Activated naive CD8-positive, alpha-beta T cell treated with anti-CD3 and anti-CD28 coated beads, Interleukin-2, amount 50 U/mL, for 24 hours (primary cell): ENCODE results near the gene ASTN2.
"Not testable (repeated sequence)": the region's sequence is repeated elsewhere in the genome, so short reads cannot be mapped to it uniquely, and the experiment has no call there.

Source experiments
- ATAC-seq: fragments of 150-1000 bp; cut with Tn5 transposase; one replicate; pipeline ENCODE4 v1.10.0; 2021
- DNase-seq: peaks from one replicate; pipeline ENCODE4 v3.0.0; 2021
- H3K27ac Mint-ChIP-seq: one replicate; pipeline ENCODE4 v1.8.0; 2021; ENCODE audit warnings: mild to moderate bottlenecking, mixed read lengths
- H3K27me3 Mint-ChIP-seq: one replicate; pipeline ENCODE4 v1.8.0; 2021; ENCODE audit warnings: mixed read lengths
- H3K36me3 Mint-ChIP-seq: one replicate; pipeline ENCODE4 v1.8.0; 2021; ENCODE audit warnings: low read depth, mixed read lengths
- H3K4me1 Mint-ChIP-seq: one replicate; pipeline ENCODE4 v1.8.0; 2021; ENCODE audit warnings: mixed read lengths
- H3K4me3 Mint-ChIP-seq: one replicate; pipeline ENCODE4 v1.8.0; 2021; ENCODE audit warnings: mild to moderate bottlenecking, moderate library complexity, mixed read lengths
- H3K9me3 Mint-ChIP-seq: one replicate; pipeline ENCODE4 v1.8.0; 2021; ENCODE audit warnings: mixed read lengths

The ASTN2 gene

DNA sequence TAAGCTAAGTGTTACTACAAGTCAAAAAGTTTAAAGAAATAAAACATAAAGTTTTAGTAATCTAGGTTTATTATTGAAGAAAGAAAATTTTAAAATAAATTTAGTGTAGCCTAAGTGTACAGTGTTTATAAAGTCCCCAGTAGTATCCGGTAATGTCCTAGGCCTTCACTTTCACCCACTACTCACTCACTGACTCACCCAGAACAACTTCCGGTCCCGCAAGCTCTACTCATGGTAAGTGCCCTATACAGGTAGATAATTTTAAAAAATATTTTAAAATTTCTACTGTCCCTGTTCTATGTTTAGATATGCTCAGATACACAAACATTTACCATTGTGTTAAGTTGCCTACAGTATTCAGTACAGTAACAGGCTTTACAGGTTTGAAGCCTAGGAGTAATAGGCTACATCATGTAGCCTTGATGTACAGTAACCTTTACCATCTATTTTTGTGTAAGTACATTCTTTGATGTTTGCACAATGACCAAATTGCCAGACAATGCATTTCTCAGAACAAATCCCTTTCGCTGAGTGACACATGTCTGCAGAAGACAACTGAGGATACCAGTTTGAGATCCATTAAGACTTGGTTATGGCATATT lies 474.1 kb downstream of the ASTN2 start:
- peaks cover 4% of the 10 kb centered on the region for H3K9me3 Mint-ChIP-seq
- no peak for ATAC-seq
- no peak for DNase-seq
- no peaks in the 10 kb centered on the region for H3K27me3 Mint-ChIP-seq
- no peaks in the 10 kb centered on the region for H3K36me3 Mint-ChIP-seq
- H3K4me3 Mint-ChIP-seq, result no peak overlapping the region
- H3K4me1 Mint-ChIP-seq, result no peaks in the 10 kb centered on the region
- no peak overlapping the region for H3K27ac Mint-ChIP-seq

DNA sequence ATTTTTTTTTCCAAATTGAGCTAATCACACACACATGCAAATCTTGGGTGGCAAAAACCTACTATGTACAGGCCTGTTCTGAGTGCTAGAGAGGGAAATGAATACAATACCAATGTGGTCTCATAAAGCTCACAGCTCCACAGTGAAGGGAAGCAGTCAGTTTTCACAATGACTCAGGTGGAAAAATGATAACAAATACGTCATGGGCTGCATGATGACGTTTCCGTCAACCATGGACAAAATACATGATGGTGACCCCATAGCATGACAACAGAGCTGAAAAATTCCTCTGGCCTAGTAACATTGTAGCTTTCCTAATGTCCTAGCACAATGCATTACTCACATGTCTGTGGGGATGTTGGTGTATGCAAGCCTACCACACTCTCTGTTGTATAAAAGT lies 475.2 kb downstream of the ASTN2 start:
- no peaks in the 10 kb centered on the region for H3K36me3 Mint-ChIP-seq
- peaks cover 12% of the 10 kb centered on the region for H3K9me3 Mint-ChIP-seq
- no peaks in the 10 kb centered on the region for H3K27me3 Mint-ChIP-seq
- no peak overlapping the region for H3K4me3 Mint-ChIP-seq
- no peak for ATAC-seq
- DNase-seq, result no peak
- H3K4me1 Mint-ChIP-seq, result no peaks in the 10 kb centered on the region
- no peak overlapping the region for H3K27ac Mint-ChIP-seq

DNA sequence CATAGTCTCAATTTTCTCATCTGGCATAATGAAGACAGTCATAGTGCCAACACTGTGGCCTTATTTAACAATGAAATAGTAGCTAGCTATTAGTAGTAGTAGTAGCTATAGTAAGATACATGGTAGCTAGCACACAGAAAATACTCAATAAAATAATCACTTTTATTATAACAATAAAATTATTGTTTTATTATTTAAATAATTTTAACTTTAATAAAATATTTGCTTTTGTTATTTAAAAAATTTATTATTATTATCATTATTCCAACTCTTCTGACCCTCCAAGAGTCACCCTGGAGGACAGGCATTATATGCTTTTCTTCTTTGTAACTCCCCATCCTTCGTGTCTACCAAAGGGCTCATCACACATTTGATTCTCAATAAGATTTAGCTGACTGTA lies 475.7 kb downstream of the ASTN2 start:
- no peaks in the 10 kb centered on the region for H3K36me3 Mint-ChIP-seq
- H3K9me3 Mint-ChIP-seq, result peaks cover 12% of the 10 kb centered on the region
- no peak for DNase-seq
- no peak for ATAC-seq
- no peak overlapping the region for H3K4me3 Mint-ChIP-seq
- H3K4me1 Mint-ChIP-seq, result no peaks in the 10 kb centered on the region
- H3K27ac Mint-ChIP-seq, result no peak overlapping the region
- no peaks in the 10 kb centered on the region for H3K27me3 Mint-ChIP-seq

DNA sequence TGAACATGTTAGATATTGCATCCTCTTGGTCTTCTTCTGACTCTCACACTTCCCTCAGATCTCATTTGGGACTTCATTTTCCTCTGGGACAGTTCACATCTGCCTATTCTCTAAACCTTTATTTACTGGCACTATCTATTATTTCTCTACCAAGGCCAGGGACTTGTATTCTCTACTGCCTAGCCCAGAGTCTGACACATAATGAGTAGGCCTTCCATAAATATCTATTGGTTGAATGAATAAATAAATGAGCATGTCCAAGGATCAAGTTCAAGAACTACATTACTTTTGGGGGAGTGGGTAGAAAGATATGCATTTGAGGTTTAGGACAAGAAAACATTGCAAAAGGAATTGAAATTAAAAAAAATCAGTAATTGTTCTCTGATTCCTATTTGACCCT lies 477.5 kb downstream of the ASTN2 start:
- Mint-ChIP-seq H3K27me3 (no peaks in the 10 kb centered on the region), H3K4me1 (no peaks in the 10 kb centered on the region), H3K4me3 (no peak overlapping the region), H3K27ac (no peak overlapping the region), H3K36me3 (no peaks in the 10 kb centered on the region), H3K9me3 (peaks cover 12% of the 10 kb centered on the region)
- DNase-seq (no peak), ATAC-seq (no peak)

DNA sequence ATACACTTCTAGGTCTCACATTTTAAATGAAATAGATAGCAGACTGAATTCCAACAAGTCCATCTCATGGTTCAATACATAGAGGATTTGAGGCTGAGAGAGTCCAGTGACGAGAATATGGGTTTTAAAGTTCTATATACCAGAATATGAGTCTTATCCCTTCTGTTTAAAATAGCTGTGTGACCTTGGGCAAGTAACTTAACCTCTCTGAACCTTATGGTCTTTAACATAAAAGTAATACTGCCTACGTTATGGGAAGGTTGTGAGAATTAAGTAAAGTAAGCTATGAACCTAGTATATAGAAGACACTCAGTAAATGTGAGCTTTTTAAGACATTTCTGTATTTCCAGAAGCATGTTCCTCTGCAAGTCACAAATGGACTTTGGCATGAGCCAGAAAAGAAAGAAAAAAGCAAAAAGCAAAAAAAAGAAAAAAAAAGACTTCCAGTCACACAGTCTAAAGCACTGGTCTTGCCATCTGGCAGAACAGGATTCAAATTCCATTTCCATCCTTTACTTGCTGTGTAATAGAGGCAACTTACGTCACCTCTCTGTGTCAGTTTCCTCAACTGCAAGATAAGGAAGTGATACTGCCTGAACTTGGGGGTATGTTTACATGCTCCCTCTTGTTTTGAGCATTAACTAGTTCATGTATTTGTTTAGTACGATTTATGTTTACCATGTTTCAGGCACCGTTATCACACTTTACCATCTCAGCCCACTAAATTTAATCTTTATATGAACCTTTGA lies 479.5 kb downstream of the ASTN2 start:
- DNase-seq (no peak), ATAC-seq (no peak)
- Mint-ChIP-seq H3K36me3 (no peaks in the 10 kb centered on the region), H3K27ac (no peak overlapping the region), H3K4me3 (no peak overlapping the region), H3K4me1 (no peaks in the 10 kb centered on the region), H3K9me3 (peaks cover 12% of the 10 kb centered on the region), H3K27me3 (no peaks in the 10 kb centered on the region)

- no peaks in the 10 kb centered on the region for H3K27me3 Mint-ChIP-seq
- H3K36me3 Mint-ChIP-seq, result no peaks in the 10 kb centered on the region
- ATAC-seq, result no peak
- no peak overlapping the region for H3K27ac Mint-ChIP-seq
- no peaks in the 10 kb centered on the region for H3K4me1 Mint-ChIP-seq
- H3K9me3 Mint-ChIP-seq, result peaks cover 12% of the 10 kb centered on the region
- DNase-seq, result no peak
- no peak overlapping the region for H3K4me3 Mint-ChIP-seq
Measured at GRCh38 chr9:116934131-116934530, 480.7 kb downstream of the ASTN2 start.

DNA sequence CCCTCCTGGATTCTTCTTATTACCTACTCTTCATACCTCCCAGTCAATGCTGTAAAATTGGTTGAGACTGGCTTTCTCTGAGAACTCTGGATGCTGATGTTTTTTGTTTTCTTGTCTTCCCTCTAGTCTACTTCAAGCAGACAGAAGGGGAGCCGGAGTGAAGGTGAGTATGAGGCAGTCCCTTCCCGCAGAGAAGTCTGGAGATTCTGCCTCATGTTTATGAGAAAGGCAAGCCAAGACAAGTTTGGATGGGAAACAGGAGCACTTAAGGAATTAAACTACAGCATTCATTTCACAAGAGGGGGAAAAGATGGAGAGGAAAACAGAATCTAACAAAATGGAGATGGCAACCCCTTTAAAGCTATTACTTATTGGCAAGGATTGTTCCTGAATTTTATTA lies 481.6 kb downstream of the ASTN2 start:
- Mint-ChIP-seq H3K9me3 (peaks cover 12% of the 10 kb centered on the region), H3K4me1 (no peaks in the 10 kb centered on the region), H3K27me3 (no peaks in the 10 kb centered on the region), H3K27ac (no peak overlapping the region), H3K36me3 (no peaks in the 10 kb centered on the region), H3K4me3 (no peak overlapping the region)
- ATAC-seq (no peak), DNase-seq (no peak)

GRCh38 chr9:116929621-116930020 lies 485.2 kb downstream of the ASTN2 start:
- no peak for ATAC-seq
- DNase-seq, result no peak
- Mint-ChIP-seq H3K27me3 (no peaks in the 10 kb centered on the region), H3K4me3 (no peak overlapping the region), H3K4me1 (no peaks in the 10 kb centered on the region), H3K36me3 (no peaks in the 10 kb centered on the region), H3K27ac (no peak overlapping the region), H3K9me3 (no peaks in the 10 kb centered on the region)

DNA sequence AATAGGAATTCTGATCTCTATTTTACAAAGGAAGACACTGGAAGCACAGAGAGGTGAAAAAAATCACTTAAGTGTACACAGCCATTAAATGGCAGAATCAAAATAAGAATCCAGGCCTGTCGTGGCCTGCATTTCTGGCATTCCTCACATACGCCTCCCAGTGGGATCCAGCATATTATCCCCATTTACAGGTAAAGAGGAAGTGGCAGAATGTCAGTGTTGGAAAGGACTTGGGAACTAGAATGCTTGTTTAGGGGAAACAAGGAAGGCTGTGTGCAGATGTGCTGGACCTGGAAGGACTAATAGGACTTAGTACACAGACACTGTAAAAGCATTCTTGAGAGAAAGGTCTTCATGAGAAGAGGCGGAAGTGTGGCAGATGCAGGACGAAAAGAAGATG lies 486.0 kb downstream of the ASTN2 start:
- no peak overlapping the region for H3K4me3 Mint-ChIP-seq
- H3K36me3 Mint-ChIP-seq, result no peaks in the 10 kb centered on the region
- no peak overlapping the region for H3K27ac Mint-ChIP-seq
- no peak for DNase-seq
- H3K4me1 Mint-ChIP-seq, result no peaks in the 10 kb centered on the region
- H3K27me3 Mint-ChIP-seq, result no peaks in the 10 kb centered on the region
- no peaks in the 10 kb centered on the region for H3K9me3 Mint-ChIP-seq
- ATAC-seq, result no peak

- Mint-ChIP-seq H3K27ac (no peak overlapping the region), H3K36me3 (no peaks in the 10 kb centered on the region), H3K9me3 (no peaks in the 10 kb centered on the region), H3K27me3 (no peaks in the 10 kb centered on the region), H3K4me1 (no peaks in the 10 kb centered on the region), H3K4me3 (no peak overlapping the region)
- ATAC-seq (no peak), DNase-seq (no peak)
Measured at GRCh38 chr9:116928289-116928688, 486.6 kb downstream of the ASTN2 start.

DNA sequence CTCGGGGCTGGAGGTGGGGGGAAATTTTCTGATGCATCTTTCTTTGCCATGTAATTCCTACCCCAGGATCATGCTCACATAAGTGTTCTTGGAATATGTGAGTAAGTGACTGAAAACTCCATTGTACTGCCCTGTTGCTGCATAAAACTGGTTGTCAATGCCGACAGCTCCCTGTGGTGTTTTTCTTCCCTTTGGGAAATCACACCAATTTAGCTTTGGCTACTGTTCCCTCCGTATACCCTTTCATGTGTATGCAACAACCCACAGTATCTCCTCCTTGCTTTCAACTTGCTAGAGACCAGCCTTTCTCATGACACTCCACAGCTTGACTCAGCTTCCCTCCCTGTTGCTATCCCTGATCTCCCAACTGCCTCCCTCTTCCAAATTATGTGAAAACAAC lies 487.1 kb downstream of the ASTN2 start:
- no peak for DNase-seq
- Mint-ChIP-seq H3K27ac (no peak overlapping the region), H3K4me3 (no peak overlapping the region), H3K36me3 (no peaks in the 10 kb centered on the region), H3K27me3 (no peaks in the 10 kb centered on the region), H3K9me3 (no peaks in the 10 kb centered on the region), H3K4me1 (no peaks in the 10 kb centered on the region)
- ATAC-seq, result no peak

- Mint-ChIP-seq H3K36me3 (no peaks in the 10 kb centered on the region), H3K27me3 (no peaks in the 10 kb centered on the region), H3K4me3 (no peak overlapping the region), H3K4me1 (no peaks in the 10 kb centered on the region), H3K27ac (no peak overlapping the region), H3K9me3 (no peaks in the 10 kb centered on the region)
- no peak for ATAC-seq
- no peak for DNase-seq
Measured at GRCh38 chr9:116925121-116925520, 489.7 kb downstream of the ASTN2 start.

GRCh38 chr9:116924462-116925110 lies 490.3 kb downstream of the ASTN2 start:
- Mint-ChIP-seq H3K27me3 (no peaks in the 10 kb centered on the region), H3K27ac (no peak overlapping the region), H3K9me3 (no peaks in the 10 kb centered on the region), H3K4me1 (no peaks in the 10 kb centered on the region), H3K36me3 (no peaks in the 10 kb centered on the region), H3K4me3 (no peak overlapping the region)
- no peak for ATAC-seq
- no peak for DNase-seq

DNA sequence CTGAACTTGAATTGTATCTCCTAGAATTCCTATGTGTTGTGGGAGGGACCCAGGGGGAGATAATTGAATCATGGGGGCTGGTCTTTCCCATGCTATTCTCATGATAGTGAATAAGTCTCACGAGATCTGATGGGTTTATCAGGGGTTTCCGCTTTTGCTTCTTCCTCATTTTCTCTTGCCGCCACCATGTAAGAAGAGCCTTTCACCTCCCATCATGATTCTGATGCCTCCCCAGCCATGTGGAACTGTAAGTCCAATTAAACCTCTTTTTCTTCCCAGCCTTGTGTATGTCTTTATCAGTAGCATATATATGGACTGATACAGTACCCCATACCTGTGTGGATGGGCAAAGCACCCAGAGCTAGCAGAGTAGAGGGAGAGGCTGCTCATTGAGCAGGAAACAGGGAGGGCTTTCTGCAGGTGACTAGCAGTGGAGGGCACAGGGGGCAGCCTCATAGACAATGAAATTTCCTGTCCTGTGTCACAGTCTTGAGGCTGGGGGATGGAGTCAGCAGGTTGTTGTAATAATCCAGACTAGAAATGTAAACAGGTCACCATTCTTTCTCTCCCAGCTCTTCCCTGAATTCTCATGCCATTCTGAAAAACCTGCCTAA lies 496.9 kb downstream of the ASTN2 start:
- not testable (repeated sequence) for H3K4me3 Mint-ChIP-seq, ATAC-seq, H3K9me3 Mint-ChIP-seq, DNase-seq, H3K27ac Mint-ChIP-seq, H3K27me3 Mint-ChIP-seq, H3K4me1 Mint-ChIP-seq, H3K36me3 Mint-ChIP-seq

- Mint-ChIP-seq H3K27me3 (peaks cover 2% of the 10 kb centered on the region), H3K4me3 (no peak overlapping the region), H3K9me3 (no peaks in the 10 kb centered on the region), H3K4me1 (no peaks in the 10 kb centered on the region), H3K36me3 (no peaks in the 10 kb centered on the region), H3K27ac (no peak overlapping the region)
- DNase-seq, result no peak
- no peak for ATAC-seq
Measured at GRCh38 chr9:116913536-116913935, 501.3 kb downstream of the ASTN2 start.
